Measurements from ENCODE around the gene NDUFS5.
A peak's percentile ranks its signal among the peaks of the same experiment; 100 is the strongest.

The NDUFS5 gene

DNA sequence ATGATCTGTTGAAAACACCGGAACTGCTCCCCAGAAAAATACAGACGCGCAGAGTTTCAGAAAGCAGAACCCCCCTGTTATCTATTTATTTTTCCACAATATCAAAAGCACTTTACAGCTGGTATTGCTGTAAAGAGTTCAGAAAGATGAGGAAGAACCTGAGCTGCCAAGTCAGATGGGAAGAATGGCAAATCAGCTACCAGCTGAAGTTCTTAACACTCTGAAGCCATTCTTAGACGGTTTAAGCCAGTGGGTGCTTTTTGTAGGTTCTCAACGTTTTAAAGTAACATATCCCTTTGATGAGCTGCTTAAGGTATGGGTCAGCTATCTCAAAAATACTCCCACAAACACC is 35.8 kb upstream of the NDUFS5 start:
- Histone ChIP-seq H3K36me3 (ENCODE audit: insufficient read depth) (no peaks in the 10 kb centered on the region; the same call in 1 of the 2 replicates), H3K79me2 (ENCODE audit: insufficient read depth, low read depth) (peaks cover 41% of the 10 kb centered on the region), H3K27ac (peak overlapping the region; percentile 47; the same call in 1 of the 2 replicates), H4K20me1 (ENCODE audit: insufficient read depth) (peaks cover 13% of the 10 kb centered on the region), H3K9ac (peak overlapping the region; percentile 67), H3K27me3 (ENCODE audit: insufficient read depth, low read depth) (no peaks in the 10 kb centered on the region), H3K4me1 (ENCODE audit: low read depth, poor library complexity, severe bottlenecking) (peaks cover 26% of the 10 kb centered on the region), H3K4me2 (peak overlapping the region; percentile 86), H2AFZ (ENCODE audit: low read depth) (peak overlapping the region; percentile 98; the same call in 1 of the 2 replicates), H3K4me3 (IDR thresholded peaks at IDR 0.05; ENCODE audit: insufficient read depth, low read depth, low read length) (no peak overlapping the region)
- TF ChIP-seq, protein P1, sequence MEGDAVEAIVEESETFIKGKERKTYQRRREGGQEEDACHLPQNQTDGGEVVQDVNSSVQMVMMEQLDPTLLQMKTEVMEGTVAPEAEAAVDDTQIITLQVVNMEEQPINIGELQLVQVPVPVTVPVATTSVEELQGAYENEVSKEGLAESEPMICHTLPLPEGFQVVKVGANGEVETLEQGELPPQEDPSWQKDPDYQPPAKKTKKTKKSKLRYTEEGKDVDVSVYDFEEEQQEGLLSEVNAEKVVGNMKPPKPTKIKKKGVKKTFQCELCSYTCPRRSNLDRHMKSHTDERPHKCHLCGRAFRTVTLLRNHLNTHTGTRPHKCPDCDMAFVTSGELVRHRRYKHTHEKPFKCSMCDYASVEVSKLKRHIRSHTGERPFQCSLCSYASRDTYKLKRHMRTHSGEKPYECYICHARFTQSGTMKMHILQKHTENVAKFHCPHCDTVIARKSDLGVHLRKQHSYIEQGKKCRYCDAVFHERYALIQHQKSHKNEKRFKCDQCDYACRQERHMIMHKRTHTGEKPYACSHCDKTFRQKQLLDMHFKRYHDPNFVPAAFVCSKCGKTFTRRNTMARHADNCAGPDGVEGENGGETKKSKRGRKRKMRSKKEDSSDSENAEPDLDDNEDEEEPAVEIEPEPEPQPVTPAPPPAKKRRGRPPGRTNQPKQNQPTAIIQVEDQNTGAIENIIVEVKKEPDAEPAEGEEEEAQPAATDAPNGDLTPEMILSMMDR (conservative IDR thresholded peaks at IDR 0.05; ENCODE audit: low read depth, low read length), result no peak

DNA sequence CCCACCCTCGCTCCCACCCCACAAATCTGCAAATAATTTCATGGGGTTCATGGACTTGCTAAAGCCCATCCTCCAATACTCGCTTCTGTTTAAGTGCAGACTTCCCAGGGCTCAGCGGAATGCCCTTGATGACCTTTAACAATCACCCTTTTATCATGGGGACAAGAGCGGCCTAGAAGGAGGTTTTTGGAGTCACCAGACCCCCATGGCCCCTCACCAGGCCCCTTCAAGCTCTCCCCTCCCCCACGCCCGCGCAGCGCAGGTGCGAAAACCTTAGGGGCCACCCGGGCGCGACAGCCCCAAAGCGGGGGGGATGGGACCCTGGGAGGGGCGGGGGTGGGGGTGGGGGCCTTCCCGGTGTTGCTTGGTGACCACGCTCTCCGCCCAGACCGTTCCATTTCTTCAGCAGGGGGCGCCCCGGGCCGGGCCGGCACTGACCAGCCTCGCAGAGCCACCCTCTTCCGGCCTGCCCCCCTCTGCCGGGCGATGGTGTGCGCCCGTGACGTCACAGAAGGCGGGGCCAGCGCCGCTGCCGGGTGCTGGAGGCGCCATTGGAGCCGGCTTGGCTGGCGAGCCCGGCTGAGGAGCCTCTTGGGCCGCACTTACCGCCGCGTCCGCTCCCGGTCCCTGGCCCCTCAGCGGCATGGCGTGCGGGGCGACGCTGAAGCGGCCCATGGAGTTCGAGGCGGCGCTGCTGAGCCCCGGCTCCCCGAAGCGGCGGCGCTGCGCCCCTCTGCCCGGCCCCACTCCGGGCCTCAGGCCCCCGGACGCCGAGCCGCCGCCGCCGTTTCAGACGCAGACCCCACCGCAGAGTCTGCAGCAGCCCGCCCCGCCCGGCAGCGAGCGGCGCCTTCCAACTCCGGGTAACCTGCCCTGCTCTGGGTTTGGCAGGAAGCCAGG is 35.2 kb upstream of the NDUFS5 start, which contains the start of gene AKIRIN1:
TSS of gene AKIRIN1 (plus strand) at position 539 of the 900 bp plus-strand sequence. CDS start at position 644, 105 bp downstream.
- H3K27ac ChIP-seq, result peak within 1 kb of the TSS; percentile 59
- H3K9ac ChIP-seq, result peak within 1 kb of the TSS; percentile 76
- H4K20me1 ChIP-seq (ENCODE audit: insufficient read depth), result peaks cover 13% of the 10 kb centered on the region
- H3K4me2 ChIP-seq, result peak within 1 kb of the TSS; percentile 96
- TF ChIP-seq, protein P1 (conservative IDR thresholded peaks at IDR 0.05; ENCODE audit: low read depth, low read length), result no peak
- no peaks in the 10 kb centered on the region for H3K27me3 ChIP-seq (ENCODE audit: insufficient read depth, low read depth)
- no peaks in the 10 kb centered on the region; the same call in 1 of the 2 replicates for H3K36me3 ChIP-seq (ENCODE audit: insufficient read depth)
- no peak within 1 kb of the TSS for H3K4me3 ChIP-seq (IDR thresholded peaks at IDR 0.05; ENCODE audit: insufficient read depth, low read depth, low read length)
- peaks cover 48% of the 10 kb centered on the region for H3K79me2 ChIP-seq (ENCODE audit: insufficient read depth, low read depth)
- peak within 1 kb of the TSS; percentile 98; the same call in 1 of the 2 replicates for H2AFZ ChIP-seq (ENCODE audit: low read depth)
- H3K4me1 ChIP-seq (ENCODE audit: low read depth, poor library complexity, severe bottlenecking), result peaks cover 26% of the 10 kb centered on the region

DNA sequence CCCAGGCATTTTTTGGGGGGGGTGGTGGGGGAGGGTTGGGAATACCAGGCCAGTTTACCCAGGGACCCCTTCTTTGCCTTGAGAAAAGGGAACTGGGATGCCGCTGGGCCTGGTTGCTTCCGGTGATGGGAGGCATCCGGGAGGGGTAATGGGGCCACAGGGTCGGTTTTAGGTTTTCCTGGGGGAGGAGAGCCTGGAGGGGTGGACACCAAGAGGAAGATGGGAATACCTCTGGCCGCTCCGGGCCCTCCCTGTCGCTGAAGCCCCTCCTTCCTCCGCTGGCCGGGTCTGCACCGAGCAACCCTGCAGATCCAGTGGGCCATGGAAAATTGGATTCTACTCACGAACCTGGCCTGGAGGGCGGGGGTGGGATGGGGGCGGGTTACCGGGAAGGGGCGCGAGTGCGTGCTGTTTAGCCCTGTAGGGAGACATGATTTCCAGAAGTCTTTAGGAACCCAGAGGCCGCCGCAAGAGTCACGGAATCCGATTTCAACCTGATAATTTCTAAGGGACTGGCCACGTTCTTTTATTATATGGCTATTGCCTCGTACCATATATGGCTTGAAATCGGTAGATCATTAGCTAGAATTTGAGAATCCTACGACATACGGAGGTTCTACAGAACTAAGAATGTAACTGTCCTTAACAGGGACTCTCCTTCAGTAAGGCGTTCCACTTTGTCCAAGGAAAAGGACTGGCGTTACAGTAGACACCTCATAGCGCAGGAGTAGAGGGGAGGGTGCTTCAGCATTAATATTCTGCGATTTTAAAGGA is 34.3 kb upstream of the NDUFS5 start:
- Histone ChIP-seq H3K4me1 (ENCODE audit: low read depth, poor library complexity, severe bottlenecking) (peaks cover 34% of the 10 kb centered on the region), H3K36me3 (ENCODE audit: insufficient read depth) (no peaks in the 10 kb centered on the region; the same call in 1 of the 2 replicates), H3K27me3 (ENCODE audit: insufficient read depth, low read depth) (no peaks in the 10 kb centered on the region), H3K27ac (peak overlapping the region; percentile 59), H4K20me1 (ENCODE audit: insufficient read depth) (peaks cover 21% of the 10 kb centered on the region), H2AFZ (ENCODE audit: low read depth) (no peak overlapping the region), H3K79me2 (ENCODE audit: insufficient read depth, low read depth) (peaks cover 56% of the 10 kb centered on the region), H3K9ac (peak overlapping the region; percentile 76), H3K4me2 (peak overlapping the region; percentile 96), H3K4me3 (IDR thresholded peaks at IDR 0.05; ENCODE audit: insufficient read depth, low read depth, low read length) (no peak overlapping the region)
- TF ChIP-seq, protein P1 (conservative IDR thresholded peaks at IDR 0.05; ENCODE audit: low read depth, low read length), result no peak

DNA sequence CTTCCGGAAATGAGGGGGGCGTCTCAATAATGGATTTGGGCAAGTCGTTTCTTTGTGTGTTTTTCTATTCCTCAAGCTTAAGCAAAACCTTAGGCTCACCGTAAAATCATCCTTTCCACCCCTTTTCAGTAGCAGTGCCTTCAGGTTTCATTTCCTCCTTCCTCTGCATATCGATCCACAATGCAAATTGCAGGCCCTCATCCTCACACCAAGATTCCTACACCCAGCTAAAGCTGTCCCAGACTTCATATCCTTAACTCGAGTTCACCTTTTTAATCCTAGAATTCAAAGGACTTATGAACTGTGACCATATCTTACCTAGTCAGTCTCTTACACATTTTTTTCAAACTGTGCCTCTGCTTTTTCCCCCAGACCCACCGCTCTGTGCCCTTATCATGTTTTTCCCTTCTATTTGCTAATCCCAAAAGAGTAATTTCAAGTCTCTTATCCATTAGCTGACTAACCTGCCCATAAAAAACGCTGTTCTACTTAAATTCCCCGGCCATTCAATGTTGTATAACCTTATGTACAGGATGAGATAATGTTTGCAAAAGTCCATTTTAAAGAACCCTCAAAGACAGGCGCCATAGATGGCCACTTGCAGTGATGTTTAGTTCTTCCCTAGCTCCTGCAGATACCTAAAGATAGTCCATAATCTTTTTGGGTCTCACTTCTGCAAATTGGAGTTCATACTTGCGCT is 33.6 kb upstream of the NDUFS5 start:
- Histone ChIP-seq H3K4me1 (ENCODE audit: low read depth, poor library complexity, severe bottlenecking) (peaks cover 40% of the 10 kb centered on the region), H3K9ac (peak overlapping the region; percentile 76; the same call in 1 of the 2 replicates), H3K27ac (no peak overlapping the region; the same call in 1 of the 2 replicates), H4K20me1 (ENCODE audit: insufficient read depth) (peaks cover 23% of the 10 kb centered on the region), H3K4me2 (peak overlapping the region; percentile 96), H3K27me3 (ENCODE audit: insufficient read depth, low read depth) (no peaks in the 10 kb centered on the region), H3K4me3 (IDR thresholded peaks at IDR 0.05; ENCODE audit: insufficient read depth, low read depth, low read length) (no peak overlapping the region), H2AFZ (ENCODE audit: low read depth) (no peak overlapping the region), H3K36me3 (ENCODE audit: insufficient read depth) (no peaks in the 10 kb centered on the region; the same call in 1 of the 2 replicates), H3K79me2 (ENCODE audit: insufficient read depth, low read depth) (peaks cover 63% of the 10 kb centered on the region)
- TF ChIP-seq, protein P1 (conservative IDR thresholded peaks at IDR 0.05; ENCODE audit: low read depth, low read length), result no peak

All from KMS-11 (cell line).